HG02970 (cell line): Measurements from ENCODE around the gene UROD.
"Not testable (repeated sequence)": the region's sequence is repeated elsewhere in the genome, so short reads cannot be mapped to it uniquely, and the experiment has no call there.

ENCODE experiments used
- ATAC-seq: cut with Tn5 transposase; IDR thresholded peaks from one replicate; pipeline ENCODE4 v1.9.1; 2021; ENCODE audit warnings: mild to moderate bottlenecking, moderate library complexity, moderate number of reproducible peaks; ENCODE audit not compliant: unreplicated experiment, low FRiP score

The UROD gene

GRCh38 chr1:45011837-45012638 lies at the start of gene UROD:
UROD (plus strand) TSS chr1:45012254; CDS start chr1:45012266, 12 bp downstream.
- ATAC-seq = peak; percentile 65

GRCh38 chr1:44962729-44963128 lies 49.3 kb upstream of the UROD start:
- ATAC-seq = no peak

- no peak for ATAC-seq
Observed at GRCh38 chr1:44964396-44964795, 47.7 kb upstream of the UROD start.

- ATAC-seq = no peak
Observed at GRCh38 chr1:44970317-44970716, 41.7 kb upstream of the UROD start.

- ATAC-seq = no peak
Observed at GRCh38 chr1:44973645-44974044, 38.4 kb upstream of the UROD start.

GRCh38 chr1:44976252-44976651 lies 35.8 kb upstream of the UROD start:
- ATAC-seq = no peak

GRCh38 chr1:44977372-44977771 lies 34.7 kb upstream of the UROD start:
- not testable (repeated sequence) for ATAC-seq

- ATAC-seq = no peak
Observed at GRCh38 chr1:44985747-44986359, 26.2 kb upstream of the UROD start.

GRCh38 chr1:44988531-44989156 lies 23.4 kb upstream of the UROD start:
- ATAC-seq = no peak

- no peak for ATAC-seq
Observed at GRCh38 chr1:44994309-44994898, 17.6 kb upstream of the UROD start.

- ATAC-seq = no peak
Observed at GRCh38 chr1:44995467-44996238, 16.4 kb upstream of the UROD start.

- no peak for ATAC-seq
Observed at GRCh38 chr1:44999232-44999631, 12.8 kb upstream of the UROD start.

- ATAC-seq = no peak
Observed at GRCh38 chr1:45001011-45001481, 11.0 kb upstream of the UROD start.

GRCh38 chr1:45001576-45001975 lies 10.5 kb upstream of the UROD start:
- ATAC-seq = not testable (repeated sequence)

- ATAC-seq = no peak
Observed at GRCh38 chr1:45002650-45003645, 9.1 kb upstream of the UROD start.

- no peak for ATAC-seq
Observed at GRCh38 chr1:45003741-45004140, 8.3 kb upstream of the UROD start.

GRCh38 chr1:45004281-45004920 lies 7.7 kb upstream of the UROD start:
- ATAC-seq = no peak

GRCh38 chr1:45005761-45006160 lies 6.3 kb upstream of the UROD start:
- ATAC-seq = no peak

GRCh38 chr1:45007311-45007710 lies 4.7 kb upstream of the UROD start:
- ATAC-seq = no peak
